CD4-positive, alpha-beta T cell treated with Interleukin-17A for 1 hour (primary cell): Measurements from ENCODE around the gene RAB3C.

Experiments used
- DNase-seq: peaks from one replicate; pipeline ENCODE4 v3.0.0-alpha.2; 2020

Gene RAB3C

DNA sequence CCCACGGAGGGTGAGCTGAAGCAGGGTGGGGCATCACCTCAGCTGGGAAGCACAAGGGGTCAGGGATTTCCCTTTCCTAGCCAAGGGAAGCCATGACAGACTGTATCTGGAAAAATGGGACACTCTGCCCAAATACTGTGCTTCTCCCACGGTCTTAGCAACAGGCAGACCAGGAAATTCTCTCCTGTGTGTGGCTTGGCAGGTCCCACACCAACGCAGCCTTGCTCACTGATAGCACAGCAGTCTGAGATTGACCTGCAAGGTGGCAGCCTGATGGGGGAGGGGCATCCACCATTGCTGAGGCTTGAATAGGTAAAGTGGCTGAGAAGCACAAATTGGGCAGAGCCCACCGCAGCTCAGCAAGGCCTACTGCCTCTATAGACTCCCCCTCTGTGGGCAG, 23.2 kb downstream of the RAB3C start:
- no peak for DNase-seq

DNA sequence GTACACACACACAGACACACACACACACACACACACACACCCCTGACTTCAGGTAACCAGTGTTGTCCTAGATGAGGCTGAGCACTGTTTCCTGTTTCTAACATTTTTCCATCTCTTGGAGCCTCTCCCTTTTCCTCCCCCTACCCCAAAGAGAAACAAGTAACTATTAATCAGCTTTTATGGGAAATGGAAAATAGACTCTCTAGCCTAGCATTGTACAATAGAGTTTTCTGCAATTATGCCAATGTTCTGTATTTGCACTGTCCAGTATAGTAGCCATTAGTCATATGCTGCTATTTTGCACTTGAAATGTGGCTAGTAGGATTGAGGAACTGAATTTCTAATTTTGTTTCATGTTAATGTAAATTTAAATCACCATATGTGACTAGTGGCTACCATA, 33.1 kb downstream of the RAB3C start:
- DNase-seq: no peak

DNA sequence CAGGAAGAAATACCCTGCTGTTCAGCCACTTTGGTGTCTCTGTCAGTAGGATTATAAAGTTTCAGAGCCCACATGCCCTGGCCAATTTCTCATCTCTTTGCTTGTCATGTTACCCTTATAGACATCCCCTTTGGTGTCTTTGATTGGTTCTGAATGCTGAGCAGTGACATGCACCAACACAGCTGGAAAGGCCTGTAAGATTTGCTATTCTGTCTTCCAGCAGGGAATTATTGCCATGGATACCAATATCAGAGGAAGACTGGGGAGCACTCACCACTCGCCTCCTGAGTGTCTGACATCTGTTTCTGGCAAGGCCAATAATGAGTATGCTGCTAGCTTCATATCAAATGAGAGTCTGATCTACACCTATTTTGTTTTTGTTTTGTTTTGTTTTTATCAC, 34.4 kb downstream of the RAB3C start:
- no peak for DNase-seq

DNA sequence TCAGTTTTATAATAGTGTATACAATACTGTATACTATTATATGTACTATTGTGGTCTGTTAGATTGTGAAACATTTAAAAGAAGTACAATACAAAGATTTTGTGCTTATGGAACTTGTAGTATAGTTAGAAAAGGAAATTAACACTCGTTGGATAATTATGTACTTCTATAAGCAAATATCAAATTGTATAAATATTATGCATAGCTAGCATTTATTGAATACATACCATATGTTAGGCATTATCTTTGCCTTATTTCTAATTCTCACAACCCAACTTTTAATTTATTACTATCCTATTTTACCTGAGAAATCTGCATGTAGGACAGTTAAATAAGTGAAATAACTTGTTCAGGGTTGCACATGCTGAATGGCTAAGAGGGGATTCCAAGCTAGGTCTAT, 37.5 kb downstream of the RAB3C start:
- no peak for DNase-seq

DNA sequence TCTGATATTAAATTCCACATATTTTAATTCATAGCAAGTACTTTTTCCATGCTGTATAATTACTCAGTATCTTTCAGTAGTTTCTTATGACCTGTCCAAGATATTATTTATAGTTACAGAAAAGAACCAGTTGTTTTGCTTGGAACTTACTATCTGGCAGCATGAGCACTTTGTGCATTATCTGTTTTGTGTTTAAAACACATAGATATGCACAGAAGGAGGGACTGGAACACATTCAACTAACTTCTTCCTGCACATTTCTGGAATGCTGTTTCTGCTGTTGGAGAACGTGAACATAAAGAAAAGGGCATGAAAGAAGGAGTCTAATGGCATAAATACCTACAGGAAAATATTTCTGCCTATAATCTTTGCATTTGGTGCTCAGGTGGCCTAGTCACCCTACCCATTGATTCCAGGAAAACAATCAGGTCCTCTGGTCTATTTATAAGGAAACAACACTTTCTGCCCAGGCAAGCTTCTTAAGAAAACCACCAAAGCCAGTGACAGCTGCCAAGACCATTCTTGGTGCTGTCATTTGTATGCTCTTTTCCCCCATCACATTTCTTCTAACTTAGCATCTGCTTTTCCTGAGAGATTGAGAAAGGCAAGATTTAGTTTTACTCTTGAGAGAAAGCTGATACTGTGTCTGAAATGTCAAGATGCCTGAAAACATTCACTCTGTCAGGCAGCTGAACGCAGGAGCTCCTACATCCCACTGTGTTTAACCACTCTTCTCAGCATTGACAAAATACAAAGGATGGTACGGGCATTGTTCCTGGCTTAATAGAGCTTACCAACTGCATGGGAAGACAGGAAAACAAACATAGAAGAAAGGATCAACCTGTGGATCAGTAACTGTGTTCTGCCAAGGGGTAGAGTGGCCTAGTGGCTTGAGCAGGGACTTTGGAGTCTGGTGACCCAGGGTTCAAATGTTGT, 40.3 kb downstream of the RAB3C start:
- no peak for DNase-seq

DNA sequence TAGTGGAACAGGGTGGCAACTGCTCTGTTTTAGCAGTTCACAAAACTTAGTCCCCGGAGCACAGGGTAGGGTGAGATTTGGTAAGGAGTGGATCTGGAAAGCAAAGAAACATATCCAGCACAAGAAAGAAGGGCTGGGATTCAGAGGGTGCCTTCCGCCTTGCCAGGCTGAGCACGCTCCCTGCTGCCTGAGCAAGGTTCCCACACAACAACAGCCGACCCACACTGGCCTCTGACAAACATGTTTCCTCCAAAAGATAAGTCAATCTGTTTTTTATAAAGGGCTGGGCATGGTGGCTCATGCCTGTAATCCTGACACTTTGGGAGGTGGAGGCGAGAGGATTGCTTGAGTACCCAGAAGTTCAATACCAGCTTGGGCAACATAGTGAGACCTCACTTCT, 45.8 kb downstream of the RAB3C start:
- DNase-seq: no peak

DNA sequence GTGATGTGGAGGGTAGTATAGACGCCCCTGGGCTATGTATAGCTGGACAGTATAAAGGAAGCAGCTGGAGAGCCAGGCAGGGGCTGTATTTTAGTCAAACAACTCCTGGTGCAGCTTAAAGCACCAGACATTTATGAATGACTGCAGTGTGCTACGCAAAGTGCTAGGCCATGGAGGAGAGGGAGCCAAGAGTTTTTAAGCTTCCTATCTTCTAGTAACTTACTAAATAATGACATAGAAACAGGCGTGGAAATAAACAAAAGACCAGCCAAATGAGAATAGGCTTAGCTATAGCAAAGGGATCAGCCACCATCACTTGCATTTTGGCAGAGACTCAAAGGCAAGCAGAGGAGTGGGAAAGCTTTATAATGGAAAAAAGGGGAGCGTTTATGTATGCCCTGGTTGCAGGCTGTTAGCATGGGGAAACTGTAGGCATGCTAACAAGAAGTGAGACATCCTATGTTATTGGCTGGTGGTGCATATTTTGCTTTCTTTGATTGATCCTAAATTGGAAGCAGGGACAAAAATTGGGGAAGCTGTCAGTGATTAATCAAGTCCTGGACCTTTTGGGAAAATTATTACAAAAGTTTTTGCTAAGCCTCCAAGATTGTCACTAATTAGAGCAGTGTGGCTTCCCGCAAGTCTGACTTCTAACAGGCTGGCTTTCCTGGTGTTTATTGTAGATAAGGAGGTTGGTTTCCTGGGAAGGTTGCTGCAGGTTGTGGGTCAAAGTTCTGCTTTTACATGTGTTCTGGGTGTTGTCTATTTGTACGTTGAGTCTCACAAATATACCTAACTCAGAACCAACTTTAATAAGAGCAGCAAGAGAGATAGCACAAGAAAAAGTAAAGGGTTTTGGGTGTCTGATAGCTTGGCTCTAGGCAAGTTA, 46.6 kb downstream of the RAB3C start:
- no peak for DNase-seq

DNA sequence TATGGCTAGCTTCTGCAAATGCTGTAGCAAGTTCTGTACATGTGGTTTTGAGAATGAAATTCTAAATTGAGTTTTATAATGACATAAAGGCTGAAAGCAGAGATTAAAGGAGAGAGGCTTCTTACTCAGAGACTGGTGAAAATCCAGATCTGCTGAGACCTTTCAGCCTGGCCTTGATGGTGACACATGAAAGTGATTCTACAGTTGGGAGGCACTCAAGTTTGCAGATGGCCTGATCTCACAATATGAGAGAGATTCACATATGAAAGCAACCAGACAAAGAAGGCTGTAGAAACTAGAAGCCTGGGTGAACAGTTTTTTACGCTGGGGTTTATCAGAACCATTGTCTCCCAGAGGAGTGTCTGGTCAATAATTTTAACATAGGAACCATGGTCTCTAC, 49.0 kb downstream of the RAB3C start:
- DNase-seq: no peak

DNA sequence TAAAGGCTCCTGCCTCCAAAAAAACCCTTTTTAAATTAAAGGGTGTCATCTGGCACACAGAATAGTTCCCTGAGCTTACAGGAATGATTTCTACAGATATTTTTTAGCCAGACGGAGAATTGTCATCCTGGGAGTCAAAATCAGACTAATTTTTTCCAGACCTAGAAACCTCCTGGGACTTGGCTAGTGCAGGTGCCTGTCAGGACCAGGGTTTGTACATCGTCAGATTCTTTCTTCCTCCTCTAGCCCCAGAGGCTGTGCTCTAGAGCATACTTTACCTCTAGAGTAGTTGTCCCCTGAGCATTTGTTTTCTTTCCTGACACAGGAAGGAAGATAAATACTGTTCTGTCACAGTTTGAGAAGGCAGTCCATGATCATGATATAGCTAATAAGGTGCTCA, 52.5 kb downstream of the RAB3C start:
- DNase-seq: no peak

DNA sequence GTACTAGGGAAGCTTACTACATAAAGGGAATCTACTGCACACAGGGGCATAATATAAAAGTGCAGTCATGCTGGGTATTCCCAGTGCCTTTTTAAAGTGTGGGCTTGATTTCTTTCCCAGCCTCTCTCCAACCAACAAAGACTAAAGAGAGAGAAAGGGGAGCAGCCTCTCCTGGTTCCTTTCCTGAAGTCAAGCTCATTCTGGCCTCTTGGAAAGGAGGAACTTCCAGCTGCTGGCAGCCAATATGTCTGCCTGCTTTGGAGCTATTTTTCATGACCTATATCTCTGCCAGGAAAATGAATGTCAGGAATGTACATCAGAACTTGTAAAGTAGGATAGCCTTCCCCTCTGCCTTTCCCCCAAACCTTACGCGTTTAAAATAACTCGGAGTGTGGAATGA, 57.1 kb downstream of the RAB3C start:
- DNase-seq: no peak

DNA sequence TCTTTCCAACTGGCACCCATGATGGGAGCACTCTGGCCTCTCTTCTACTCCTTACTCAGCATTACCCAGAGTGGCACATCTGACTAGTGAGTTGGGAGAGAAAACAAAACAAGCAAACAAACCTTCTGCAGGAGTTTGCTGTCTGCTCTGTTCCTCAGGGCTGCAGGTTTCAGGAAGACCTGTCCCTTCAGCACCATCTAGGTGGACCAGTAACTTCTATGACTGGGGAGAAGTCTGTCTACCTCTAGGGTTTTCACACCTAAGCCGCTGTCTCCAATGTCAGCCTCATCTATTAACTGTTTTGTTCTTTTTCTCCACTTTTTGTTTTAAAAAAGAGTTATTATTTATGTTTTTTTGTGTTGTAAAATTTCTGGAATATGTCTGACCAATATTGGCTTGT, 58.7 kb downstream of the RAB3C start:
- DNase-seq: no peak

DNA sequence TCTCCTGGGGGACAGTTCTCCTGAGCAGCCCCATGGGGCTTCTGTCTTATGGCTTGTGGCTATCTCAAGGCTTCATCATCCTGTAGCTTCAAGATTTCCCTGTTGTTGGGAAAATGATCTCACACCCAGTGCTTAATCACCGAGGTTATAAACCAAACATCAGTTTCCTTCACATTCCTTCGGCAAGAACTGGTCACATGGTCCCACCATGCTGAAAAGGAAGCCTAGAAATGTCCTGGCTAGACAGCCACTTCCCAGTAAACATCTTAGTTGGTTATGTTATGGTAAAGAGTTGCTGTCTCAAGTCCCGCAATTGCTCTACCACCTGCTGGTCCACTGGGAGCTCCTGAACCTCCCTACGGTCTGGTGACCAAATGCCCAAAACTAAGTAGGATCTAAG, 66.0 kb downstream of the RAB3C start:
- DNase-seq: no peak

DNA sequence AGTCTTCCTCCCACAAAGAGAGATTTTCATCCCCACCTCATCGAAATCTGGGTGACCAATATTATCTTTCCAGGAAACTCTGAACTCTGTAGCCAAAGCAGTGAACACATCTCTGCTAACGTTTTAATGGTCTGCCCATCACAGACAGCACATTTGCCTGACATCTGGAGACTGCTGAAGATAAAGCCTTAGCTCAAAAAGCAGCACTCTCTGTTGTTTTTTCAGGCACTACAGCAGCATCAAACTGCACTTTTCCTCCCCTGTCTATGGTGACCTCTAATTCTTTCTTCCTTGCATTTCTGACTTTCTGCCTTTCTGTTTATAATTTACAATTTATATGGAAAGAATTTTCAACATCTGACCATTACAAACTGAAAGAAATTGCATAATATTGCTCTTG, 66.8 kb downstream of the RAB3C start:
- no peak for DNase-seq

DNA sequence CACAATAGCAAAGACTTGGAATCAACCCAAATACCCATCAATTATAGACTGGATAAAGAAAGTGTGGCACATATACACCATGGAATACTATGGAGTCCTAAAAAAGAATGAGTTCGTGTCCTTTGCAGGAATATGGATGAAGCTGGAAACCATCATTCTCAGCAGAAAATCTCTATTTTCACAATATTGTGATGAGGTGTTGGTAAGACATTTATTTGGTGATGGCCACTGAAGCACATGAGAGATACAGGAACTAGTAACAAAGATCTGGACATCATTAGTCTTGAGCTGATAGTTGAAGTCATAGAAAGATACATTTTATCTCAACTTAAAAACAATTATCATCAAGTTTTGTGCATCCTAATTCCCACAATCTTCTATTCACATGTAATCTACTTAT, 70.6 kb downstream of the RAB3C start:
- DNase-seq: no peak

DNA sequence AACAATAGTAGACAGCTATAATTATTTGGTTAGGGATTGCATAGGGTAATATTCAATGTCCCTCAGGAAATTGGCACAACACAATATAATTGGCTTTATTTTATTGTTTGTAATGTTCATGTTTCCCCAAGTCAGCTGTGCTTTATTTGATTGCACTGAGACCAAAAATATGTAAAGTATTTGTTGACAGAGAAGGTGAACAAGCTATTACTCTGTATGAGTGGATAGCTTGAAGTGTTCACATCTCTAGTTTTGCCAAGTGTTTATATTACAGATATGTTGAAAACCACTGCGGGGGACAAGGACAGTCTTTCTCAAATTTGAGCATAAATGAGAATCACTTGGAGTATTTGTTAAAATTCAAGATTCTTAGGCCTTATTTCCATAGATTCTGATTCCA, 83.3 kb downstream of the RAB3C start:
- no peak for DNase-seq

DNA sequence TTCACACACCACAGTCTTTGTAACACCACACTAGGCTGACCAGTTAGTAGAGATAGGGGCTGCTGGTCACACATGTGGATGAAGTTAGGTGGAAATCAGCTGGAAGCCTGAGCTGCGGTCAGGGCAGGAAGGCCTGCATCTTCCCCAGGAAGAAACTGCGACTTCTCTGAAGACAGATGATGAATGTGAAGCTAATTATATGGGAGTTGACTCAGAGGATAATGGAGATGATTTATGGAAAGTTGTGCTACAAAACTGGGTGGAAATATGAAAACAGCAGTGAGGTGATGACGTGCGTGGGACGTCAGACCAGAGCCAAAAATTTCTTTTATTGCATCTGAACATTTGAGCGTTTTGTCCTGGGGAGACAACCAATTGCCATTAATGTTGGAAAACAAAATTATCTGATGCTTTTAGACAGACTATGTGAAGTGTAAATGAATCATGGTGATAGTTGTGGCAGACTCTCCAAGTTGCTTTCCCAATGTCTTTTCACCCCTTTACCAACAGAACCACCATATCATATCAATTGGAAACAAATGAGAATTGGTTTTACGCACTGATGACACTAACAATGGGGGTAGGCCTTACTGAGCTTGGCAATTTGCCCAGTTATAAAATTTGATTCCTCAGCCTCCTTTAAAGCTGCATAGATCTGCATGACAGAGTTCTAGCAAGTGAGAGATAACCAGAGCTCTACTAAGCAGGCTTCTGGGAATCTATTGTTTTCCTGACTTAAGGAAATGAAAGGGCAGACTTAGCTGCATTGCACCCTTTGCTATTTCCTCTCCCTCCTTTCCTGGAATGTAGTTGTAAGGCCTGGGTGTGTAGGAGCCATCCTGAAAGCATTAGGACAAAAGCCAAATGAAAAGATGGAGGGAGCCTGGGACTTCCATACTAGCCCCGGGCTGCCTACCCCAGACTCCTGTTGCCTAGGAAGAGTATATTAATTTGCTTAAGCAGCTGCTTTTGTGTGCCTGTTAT, 84.0 kb downstream of the RAB3C start:
- DNase-seq: no peak

DNA sequence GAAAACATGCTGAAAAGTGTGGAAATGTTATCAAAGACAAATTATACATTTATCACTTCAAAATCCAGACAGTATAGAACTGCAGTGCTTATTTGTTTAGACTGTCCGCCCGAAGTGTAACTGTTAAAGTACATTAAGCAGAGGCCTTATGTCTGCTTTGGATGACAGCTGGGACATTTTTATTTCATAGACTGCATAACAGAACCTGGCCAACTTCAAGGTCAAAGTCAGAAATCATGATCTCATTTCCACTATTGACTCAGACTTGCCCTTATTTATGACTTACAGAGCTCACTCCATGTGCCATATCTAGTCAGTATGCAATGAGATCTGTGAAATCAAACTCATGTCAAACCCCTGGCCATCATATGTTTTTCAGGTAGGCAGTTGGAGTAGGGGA, 87.7 kb downstream of the RAB3C start:
- DNase-seq: no peak

DNA sequence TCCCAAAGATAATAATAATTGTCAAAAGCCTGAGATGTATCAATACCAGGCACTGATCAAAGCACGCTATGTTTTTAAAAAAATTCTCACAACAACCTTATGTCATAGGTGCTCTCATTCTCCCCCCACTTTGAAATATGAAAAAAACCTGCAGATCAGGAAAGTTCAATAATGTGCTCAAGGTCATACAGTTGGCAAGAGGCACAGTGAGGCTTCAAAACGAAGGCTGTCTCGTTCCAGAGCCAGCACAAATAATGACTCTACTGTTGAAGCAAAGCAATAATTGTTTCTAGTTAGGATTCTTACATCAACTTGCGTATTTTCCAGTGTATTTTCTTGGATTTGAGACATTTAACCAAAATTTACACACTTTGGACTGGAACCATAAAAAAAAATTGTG, 88.3 kb downstream of the RAB3C start:
- DNase-seq: no peak

DNA sequence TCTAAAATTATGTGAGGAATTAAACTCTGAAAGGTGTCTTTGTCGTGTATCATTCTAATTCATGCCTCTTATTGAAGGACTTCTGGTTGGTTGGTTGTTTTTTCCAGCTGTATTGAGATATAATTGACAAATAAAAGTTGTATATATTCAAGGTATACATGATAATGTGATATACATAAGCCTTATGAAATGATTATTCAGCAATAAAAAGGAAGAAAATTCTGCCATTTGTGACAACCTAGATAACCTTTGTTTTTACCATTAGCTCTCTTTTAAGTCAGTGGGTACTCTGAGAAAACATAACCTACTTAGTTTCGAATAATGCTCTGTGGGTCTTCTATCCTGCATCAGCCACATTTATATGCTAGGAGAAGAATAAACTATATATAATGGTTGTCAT, 89.6 kb downstream of the RAB3C start:
- no peak for DNase-seq

DNA sequence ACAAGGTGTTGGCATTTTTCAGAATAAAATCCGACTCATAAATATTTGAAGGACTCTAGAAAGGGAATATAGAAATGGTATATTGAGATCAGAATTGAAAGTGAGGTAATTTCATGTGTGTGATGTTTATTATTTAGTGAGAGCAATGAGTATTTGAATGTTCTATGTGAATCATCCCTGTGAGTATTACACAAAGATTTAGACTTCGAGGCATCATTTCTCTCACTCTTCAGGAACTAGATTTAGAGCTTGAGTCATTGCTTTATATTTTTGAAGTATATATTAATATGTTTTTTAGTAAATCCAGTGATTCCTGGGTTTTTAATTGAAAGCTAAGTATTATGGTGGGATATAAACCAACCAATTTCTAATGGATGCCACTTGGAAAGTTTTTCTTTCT, 91.2 kb downstream of the RAB3C start:
- no peak for DNase-seq

DNA sequence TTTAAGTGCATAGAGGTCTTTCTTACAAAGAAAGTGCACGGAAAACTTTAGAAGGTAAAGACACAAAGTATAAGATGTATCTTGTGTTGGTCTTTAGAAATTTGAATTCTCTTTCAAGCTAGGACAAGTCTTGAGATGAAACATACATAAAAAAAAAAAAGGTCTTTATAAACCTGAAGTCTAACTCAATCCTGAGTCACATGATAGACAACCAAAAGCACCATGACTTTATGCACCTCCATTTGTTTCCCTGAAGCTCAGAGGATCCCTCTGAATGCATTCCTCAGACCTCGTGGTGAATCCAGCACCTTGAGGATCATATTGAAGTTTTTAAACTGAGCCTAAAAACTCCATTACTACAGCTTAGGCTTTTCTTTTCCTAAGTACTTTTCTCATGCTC, 91.8 kb downstream of the RAB3C start:
- no peak for DNase-seq

DNA sequence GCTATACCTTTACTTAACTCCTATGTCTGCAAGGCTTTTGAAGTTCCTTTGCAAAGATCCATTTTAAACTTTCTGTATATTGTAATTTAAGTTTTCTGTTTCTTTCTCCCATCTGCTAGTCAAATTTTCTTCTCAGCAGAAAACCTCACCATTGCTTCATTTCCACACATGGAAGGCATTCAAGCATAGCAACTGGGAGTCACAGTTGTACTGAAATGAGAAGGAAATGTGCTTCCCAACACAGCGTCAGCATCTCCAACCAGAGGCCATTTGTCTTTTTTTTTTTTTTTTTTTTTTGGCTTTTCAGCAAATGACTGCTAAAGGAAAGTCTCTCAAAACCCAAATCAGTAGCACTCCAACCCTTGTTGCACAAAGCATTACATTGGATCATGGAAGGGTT, 92.5 kb downstream of the RAB3C start:
- DNase-seq: no peak

DNA sequence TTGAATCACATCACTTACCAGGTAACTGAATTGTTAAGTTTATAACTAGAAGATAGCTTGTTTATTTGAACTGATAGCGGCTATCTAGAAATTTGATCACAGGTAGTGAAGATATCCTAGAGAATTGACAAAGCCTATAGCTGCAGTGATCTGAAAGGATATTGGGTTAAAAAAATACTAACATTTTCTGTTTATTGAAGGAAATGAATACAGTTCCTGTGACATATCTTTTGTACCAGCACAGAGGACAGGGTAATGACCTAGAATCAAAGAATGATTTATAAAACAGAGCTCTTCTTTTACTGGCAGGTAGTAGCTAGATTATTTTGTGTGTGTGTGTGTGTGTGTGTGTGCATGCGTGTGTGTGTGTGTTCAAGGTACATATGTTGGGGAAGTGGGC, 94.8 kb downstream of the RAB3C start:
- no peak for DNase-seq
